Stimulated activated CD8-positive, alpha-beta memory T cell treated with anti-CD3 and anti-CD28 coated beads, Interleukin-12 subunit alpha, Interleukin-12 subunit beta, amount 100 ng/mL, for 1 hour (primary cell): ENCODE data around the gene FAM210A.
"Not testable (repeated sequence)": the region's sequence is repeated elsewhere in the genome, so short reads cannot be mapped to it uniquely, and the experiment has no call there.

Source experiments
- DNase-seq: peaks from one replicate; pipeline ENCODE4 v3.0.0-alpha.2; 2020; ENCODE audit warnings: low read depth

Gene FAM210A, protein sequence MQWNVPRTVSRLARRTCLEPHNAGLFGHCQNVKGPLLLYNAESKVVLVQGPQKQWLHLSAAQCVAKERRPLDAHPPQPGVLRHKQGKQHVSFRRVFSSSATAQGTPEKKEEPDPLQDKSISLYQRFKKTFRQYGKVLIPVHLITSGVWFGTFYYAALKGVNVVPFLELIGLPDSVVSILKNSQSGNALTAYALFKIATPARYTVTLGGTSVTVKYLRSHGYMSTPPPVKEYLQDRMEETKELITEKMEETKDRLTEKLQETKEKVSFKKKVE

GRCh38 chr18:13726232-13726971 lies at the start of gene FAM210A, which contains the start of gene RNMT:
Gene FAM210A, minus strand, starts transcription at chr18:13726558. Its CDS starts 44,481 bp downstream, at chr18:13682077.
Gene RNMT, plus strand, starts transcription at chr18:13726673. Its CDS starts 4,845 bp downstream, at chr18:13731518.
- DNase-seq, result peak; percentile 95

- no peak for DNase-seq
These were observed 48.7 kb upstream of the FAM210A start for GRCh38 chr18:13775058-13775457.

DNA sequence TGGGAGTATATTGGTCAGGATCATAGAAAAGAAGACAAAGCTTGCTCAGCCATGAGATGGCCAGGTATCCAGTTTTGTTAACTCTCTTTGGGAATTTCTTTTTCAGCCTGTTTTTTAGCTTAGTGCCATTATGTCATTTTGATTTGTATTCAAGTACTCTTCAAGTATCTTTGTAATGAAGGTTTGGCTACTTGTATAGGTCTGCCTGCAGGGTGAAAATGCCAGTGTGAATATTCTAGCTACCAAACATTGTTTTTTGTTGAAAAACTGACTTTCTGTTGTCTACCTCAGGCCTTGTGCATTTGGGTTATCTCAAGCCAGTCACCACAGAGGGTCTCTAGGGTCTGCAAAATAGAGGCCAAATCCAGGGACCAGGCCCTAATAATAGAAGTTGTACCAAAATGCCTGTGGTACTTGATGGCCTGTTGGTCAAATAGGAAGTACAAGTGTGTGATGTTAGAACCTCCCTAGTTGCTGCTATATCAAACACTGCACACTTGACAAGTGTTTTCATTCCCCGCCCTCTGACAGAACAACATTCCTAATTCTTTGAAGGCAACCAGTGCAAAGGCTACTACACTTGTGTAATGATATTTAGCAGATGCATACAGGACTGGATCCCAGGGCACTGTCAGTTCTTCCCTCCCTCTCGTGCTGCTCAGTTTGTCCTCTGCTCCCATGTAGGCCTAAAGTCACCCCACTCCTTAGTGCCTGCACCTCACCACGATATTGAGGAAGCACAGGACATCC lies 36.5 kb upstream of the FAM210A start:
- DNase-seq, result no peak

DNA sequence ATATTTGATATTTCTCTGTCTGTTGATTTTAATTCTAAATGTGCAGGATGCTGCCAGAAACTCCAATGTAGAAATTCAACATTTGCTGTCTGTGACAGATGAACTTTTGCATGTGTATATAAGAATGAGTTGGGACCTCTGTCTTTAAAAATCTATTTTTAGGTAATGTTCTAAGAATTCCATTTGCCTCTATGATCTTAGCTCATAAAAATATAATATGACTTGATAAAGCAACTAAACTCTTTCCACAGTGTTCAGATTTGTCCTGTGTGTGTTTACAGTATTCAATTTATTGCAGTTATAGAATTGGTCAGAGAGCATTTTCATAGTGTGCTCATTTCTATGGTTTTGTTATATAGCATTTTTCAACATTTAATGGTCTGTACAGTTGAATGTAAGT lies 33.7 kb upstream of the FAM210A start:
- no peak for DNase-seq

DNA sequence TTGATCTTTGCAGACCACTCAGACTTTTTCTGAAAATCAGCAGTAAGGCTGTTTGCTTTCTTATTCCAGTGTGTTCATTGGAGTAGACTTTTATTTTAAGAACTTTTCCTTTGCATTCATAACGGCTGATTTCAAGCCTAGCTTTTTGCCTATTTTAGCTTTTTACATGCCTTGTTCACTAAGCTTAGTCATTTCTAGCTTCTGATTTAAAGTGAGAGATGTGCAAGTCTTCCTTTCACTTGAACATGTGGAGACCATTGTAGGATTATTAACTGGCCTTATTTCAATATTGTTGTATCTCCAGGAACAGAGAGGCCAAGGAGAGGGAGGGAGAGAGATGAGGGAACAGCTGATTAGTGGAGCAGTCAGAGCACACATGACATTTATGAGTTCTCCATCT lies 32.3 kb upstream of the FAM210A start:
- DNase-seq, result no peak

- no peak for DNase-seq
These were observed 30.3 kb upstream of the FAM210A start for GRCh38 chr18:13756671-13757070.

GRCh38 chr18:13756261-13756660 lies 29.9 kb upstream of the FAM210A start:
- DNase-seq, result no peak

DNA sequence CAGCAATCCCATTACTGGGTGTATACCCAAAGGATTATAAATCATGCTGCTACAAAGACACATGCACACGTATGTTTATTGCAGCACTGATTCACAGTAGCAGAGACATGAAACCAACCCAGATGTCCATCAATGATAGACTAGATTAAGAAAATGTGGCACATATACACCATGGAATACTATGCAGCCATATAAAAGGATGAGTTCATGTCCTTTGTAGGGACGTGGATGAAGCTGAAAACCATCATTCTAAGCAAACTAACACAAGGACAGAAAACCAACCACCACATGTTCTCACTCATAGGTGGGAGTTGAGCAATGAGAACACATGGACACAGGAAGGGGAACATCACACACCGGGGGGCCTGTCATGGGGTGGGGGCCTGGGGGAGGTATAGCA lies 25.2 kb upstream of the FAM210A start:
- not testable (repeated sequence) for DNase-seq

DNA sequence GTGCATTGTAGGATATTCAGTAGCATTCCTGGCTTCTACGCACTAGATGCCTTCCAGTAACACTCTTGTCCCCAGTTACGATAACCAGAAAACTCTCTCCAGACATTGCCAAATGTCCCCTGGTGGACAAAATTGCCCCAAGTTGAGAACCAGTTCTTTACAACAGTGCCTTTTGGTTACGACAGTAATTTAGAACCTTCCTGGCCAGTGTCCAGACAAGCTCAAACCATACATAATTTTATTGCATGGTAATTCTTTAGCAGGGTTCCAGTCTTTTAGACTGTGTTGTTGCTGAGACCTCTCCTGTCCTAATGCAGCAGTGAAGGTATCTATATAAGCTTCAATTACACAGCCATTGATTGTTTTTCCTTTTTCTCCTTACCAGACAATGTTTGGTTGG lies 20.3 kb upstream of the FAM210A start:
- DNase-seq, result no peak

GRCh38 chr18:13745696-13746095 lies 19.3 kb upstream of the FAM210A start:
- no peak for DNase-seq

GRCh38 chr18:13735681-13736080 lies 9.3 kb upstream of the FAM210A start:
- DNase-seq, result no peak

- DNase-seq, result no peak
These were observed 4.1 kb upstream of the FAM210A start for GRCh38 chr18:13730481-13730880.

DNA sequence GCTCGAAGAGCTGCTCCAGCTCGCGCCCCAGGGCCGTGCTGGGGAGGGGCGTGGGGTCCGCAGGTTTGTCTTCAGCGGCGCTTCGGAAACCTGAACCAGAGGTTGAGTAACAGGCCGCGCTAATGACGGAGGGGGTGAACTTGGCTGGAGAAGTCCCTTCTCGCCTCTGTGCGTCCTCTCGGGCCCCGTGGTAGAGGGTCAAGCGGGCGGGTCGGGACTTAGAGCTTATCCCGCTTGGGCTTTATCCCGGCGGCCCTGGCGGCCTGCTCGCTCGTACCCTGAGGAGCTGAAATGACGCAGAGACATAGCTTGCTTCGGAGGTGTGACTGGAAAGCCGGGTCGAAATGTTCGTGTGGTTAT lies 594 bp upstream of the FAM210A start:
- peak; percentile 13 for DNase-seq

DNA sequence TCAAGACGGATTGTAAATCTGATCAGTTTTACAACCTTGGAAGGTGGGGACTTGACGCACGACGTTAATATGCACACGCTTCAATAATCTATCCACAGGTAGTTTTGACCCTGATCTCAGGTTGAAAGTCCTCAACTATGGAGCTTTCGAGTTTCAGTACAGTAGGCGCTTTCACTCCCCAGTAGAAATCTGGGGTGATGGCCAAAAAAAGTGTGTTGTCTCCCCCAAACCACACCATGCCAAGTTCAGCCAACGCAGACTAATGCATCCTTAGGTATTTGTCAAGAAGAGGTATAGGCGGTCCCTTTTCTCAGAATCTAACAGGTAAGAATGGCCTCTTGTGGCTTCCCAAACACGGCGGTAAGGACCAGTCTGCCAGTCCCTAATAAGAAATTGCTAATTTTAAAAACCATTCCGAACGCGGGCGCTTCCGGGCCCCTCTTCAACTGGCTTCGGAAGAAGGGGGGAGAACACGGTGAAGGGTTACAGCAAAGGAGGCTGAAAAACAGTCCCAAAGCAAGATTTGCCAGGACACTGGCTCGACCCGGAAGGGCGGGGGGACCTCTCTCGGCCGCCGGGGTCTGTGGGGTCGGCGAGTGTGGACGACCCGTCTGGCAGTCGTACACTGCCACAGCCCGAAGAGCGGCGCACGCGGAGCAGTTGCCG lies 659 bp downstream of the FAM210A start:
- no peak for DNase-seq

- DNase-seq, result no peak
These were observed 5.5 kb downstream of the FAM210A start for GRCh38 chr18:13720847-13721246.

- DNase-seq, result no peak
These were observed 6.2 kb downstream of the FAM210A start for GRCh38 chr18:13720123-13720522.

DNA sequence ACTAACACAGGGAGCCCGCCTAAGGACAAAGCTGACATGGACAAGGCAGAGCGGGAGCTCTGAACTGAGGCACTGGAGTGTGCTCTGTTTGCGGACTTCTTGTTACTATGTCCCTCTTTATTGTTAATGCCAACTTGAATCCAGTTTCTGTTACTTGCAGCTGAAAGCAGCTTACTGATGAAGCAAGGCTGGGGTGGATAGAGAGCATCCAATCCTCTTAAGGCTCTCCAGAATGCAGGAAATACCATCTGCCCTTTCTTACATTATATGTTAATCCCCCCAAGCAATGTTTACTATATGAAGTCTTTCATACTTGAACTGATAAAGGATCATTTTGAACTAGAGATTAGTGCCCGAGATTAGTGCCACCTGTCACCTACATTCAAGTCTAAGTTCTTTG lies 9.4 kb downstream of the FAM210A start:
- no peak for DNase-seq

DNA sequence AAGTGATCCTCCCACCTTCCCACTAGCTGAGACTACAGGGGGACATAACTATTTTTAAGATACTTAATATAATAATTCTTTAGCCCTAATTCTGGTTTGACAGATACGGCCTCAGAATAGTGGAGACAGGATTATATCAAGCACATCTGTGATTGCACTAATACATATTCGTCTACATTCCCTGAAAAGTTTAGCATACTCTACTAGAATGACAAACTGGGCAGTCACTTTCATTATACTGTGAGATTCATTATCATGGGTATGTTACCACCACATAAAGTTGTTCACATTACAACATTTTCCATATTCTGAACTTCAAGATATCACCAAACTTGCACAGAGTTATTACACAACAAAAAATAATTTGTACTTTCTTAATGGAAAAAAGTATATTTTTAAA lies 11.0 kb downstream of the FAM210A start:
- no peak for DNase-seq

- no peak for DNase-seq
These were observed 12.8 kb downstream of the FAM210A start for GRCh38 chr18:13713455-13714055.

GRCh38 chr18:13712400-13713131 lies 13.8 kb downstream of the FAM210A start:
- DNase-seq, result no peak

GRCh38 chr18:13710414-13710831 lies 15.9 kb downstream of the FAM210A start:
- no peak for DNase-seq
